ENCODE data around the gene GRB10. TPM values are rescaled to one million over a fixed set of nuclear protein-coding genes. Genes with fewer than 3 reads are reported as not detected.

GRB10 gene
- total RNA-seq, result 32.7 and 51.6 TPM in 2 replicates

DNA sequence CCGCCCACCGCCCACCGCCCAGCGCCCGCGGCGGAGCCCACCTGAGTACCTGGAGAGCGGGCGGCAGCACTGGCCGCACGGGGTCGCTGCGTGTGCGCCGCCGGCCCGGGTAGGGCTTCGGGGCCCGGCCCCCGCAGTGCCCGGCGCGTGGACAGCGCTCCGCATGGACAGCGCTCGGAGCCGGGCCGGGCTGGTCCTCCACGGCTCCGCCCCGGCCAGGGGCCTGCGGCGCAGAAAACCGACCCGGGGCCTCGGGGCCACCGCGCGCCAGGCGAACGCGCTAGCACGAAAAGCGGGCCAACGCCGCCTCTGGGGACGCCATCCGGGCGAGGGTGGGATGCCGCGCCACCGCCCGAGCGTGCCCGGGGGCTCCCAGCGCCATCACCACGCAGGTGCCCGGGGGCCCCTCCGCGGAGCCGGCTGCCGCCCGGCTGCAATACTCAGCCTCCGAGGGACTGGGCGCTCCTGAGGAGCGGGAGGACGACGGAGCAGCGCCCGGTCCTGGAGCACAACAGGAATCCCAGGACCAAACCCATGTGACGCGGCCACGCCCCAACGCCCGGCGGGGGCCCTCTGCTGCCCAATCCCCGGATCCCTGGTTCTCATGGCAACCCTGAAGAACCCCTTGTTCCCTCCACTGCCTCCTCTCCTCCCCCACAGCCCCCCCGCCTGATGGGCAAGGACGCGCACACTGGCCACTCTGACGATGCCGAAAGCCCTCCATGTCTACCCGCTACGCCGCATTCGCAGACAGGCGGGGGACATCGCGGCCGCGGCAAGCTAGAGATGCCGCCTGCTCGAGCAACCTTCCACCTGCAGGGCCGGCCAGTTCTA, at the start of gene GRB10:
Gene GRB10 (minus strand): TSS at position 522 of the 834 bp plus-strand sequence. CDS start 50,574 bp downstream, outside the sequence.

DNA sequence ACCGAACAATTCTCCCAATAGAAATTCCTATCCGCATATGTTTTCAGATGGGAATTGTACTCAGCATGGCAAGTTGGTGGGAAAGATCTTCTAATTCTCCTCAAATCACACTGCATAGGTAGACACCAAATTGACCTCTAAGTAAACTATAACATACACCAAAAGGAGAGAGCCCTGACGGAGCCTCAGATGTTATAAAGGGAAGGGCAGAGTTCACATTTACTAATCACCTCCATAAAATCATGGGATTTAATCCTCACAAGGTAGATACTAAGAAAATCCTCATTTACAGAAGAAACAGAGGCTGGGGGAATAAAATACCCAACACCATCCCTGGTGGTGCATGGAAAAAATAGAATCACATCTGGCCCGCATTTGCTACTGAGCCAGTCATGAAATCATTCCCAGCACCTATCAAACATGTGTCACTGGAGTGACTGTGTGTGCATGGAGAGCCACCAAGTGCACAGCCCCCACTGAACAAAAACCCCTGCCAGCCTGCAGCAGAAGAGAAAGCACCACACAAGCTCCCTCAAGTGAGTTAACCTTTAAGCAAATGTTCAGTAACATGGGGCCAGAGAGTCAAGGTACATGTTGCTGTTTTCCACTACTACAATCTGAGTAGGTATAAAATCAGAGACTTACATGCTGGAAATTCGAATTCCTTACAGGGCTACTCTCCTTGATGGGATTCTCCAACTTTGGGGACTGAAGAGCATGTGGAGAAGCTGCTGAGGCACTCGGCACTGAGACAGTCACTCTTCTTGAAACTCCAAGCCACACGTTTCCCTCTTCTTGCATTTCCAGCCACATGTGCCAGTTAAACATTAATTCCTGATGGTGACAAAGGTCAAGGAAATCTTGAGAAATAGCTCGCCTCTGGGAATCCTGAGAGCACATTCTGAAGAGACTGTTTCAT, 217.8 kb downstream of the GRB10 start, which contains the start of gene DDC:
Gene DDC (minus strand): TSS at position 766 of the 919 bp plus-strand sequence. CDS start 21,320 bp downstream, outside the sequence.

Other genes starting within 250 kb of the GRB10 start
- not detected in 2 replicates for gene DDC, start 217.5 kb downstream of the GRB10 start, total RNA-seq